PC-3 (cell line): Measurements from ENCODE around the gene PKNOX1. TPM values are rescaled to one million over a fixed set of nuclear protein-coding genes. Genes with fewer than 3 reads are reported as not detected.

Experiments
- ATAC-seq: fragments of 200-7000 bp; cut with Tn5 transposase; 2 replicates; pipeline ENCODE4 v1.9.1; 2020; ENCODE audit warnings: mild to moderate bottlenecking, moderate library complexity
- BruUV-seq: library from RNA; stranded (reverse); fragments of 400-500 nt; replicated peaks from 2 replicates; lab custom pipeline; 2021; lab: Mats Ljungman, UMichigan
- CTCF ChIA-PET: fragments of 300-600 bp; sonication (Branson Sonifier 250); formaldehyde crosslinking; loops from one replicate; lab custom pipeline; 2022; ENCODE audit warnings: antibody characterized with exemption; lab: Charles Lee
- POLR2A ChIA-PET: fragments of 300-600 bp; sonication (Branson Sonifier 250); formaldehyde crosslinking; loops from one replicate; lab custom pipeline; 2022; ENCODE audit warnings: antibody characterized with exemption; ENCODE audit not compliant: unreplicated experiment; lab: Charles Lee
- DNase-seq: peaks from one replicate; pipeline ENCODE4 v3.0.0-alpha.2; 2015
- H2AFZ ChIP-seq: fragments of 300-600 bp; sonication (generic); 2 replicates; pipeline ENCODE4 v1.6.0; 2016; ENCODE audit warnings: antibody characterized with exemption, low read length
- H3F3A ChIP-seq: fragments of 300-600 bp; sonication (generic); one replicate; pipeline ENCODE4 v1.6.0; 2017; ENCODE audit warnings: antibody characterized with exemption, low read length, control low read depth, mild to moderate bottlenecking; ENCODE audit not compliant: unreplicated experiment
- H3K27ac ChIP-seq: fragments of 300-600 bp; sonication (generic); 2 replicates; pipeline ENCODE4 v1.5.1; 2016; ENCODE audit warnings: mild to moderate bottlenecking, low read length
- H3K27me3 ChIP-seq: fragments of 300-600 bp; sonication (generic); 2 replicates; pipeline ENCODE4 v1.6.1; 2016; ENCODE audit warnings: low read length, mixed read lengths
- H3K36me3 ChIP-seq: fragments of 300-600 bp; sonication (generic); 2 replicates; pipeline ENCODE4 v1.6.1; 2016; ENCODE audit warnings: low read depth, mixed run types, low read length, mixed read lengths
- H3K4me1 ChIP-seq: fragments of 300-600 bp; sonication (generic); 2 replicates; pipeline ENCODE4 v1.5.1; 2016; ENCODE audit warnings: low read length; ENCODE audit not compliant: insufficient read depth
- H3K4me2 ChIP-seq: fragments of 300-600 bp; sonication (generic); 2 replicates; pipeline ENCODE4 v1.6.0; 2016; ENCODE audit warnings: low read length
- H3K4me3 ChIP-seq: fragments of 300-600 bp; sonication (generic); 2 replicates; pipeline ENCODE4 v1.5.1; 2016; ENCODE audit warnings: mild to moderate bottlenecking, low read length, mixed read lengths
- H3K79me2 ChIP-seq: fragments of 300-600 bp; sonication (generic); 2 replicates; pipeline ENCODE4 v1.6.1; 2017; ENCODE audit warnings: low read length, mixed read lengths
- H3K9ac ChIP-seq: fragments of 300-600 bp; sonication (generic); 2 replicates; pipeline ENCODE4 v1.6.0; 2016; ENCODE audit warnings: mild to moderate bottlenecking, low read length
- H3K9me2 ChIP-seq: fragments of 300-600 bp; sonication (generic); replicated peaks from 2 replicates; pipeline ENCODE4 v1.6.1; 2016; ENCODE audit warnings: mixed run types, low read length, mixed read lengths
- H3K9me3 ChIP-seq: fragments of 300-600 bp; sonication (generic); 2 replicates; pipeline ENCODE4 v1.6.1; 2016; ENCODE audit warnings: low read length, mixed read lengths
- H4K20me1 ChIP-seq: fragments of 300-600 bp; sonication (generic); 2 replicates; pipeline ENCODE4 v1.6.1; 2016; ENCODE audit warnings: low read length, mixed read lengths
- EZH2 ChIP-seq: fragments of 300-600 bp; sonication (generic); IDR thresholded peaks from one replicate; pipeline ENCODE4 v1.6.1; 2017; ENCODE audit warnings: antibody characterized with exemption, mild to moderate bottlenecking, low read length; ENCODE audit not compliant: unreplicated experiment
- EZH2phosphoT487 ChIP-seq: fragments of 300-600 bp; sonication (generic); IDR thresholded peaks from 2 replicates; pipeline ENCODE4 v1.6.1; 2018; ENCODE audit warnings: mild to moderate bottlenecking, antibody characterized with exemption, low read length, borderline replicate concordance
- intact Hi-C: fragments of 100-400 bp; cut with micrococcal nuclease; formaldehyde crosslinking; loops from 2 replicates; pipeline ENCODE4 v1.9.0; 2023
- total RNA-seq: library from RNA; depleted of rRNA; stranded (reverse); fragments of >200 nt; gene quantifications from 2 replicates; pipeline ENCODE4 v1.2.3, GENCODE V29; 2014
- TF ChIP-seq, protein P1 (sequence below): fragments of 300-600 bp; sonication (generic); conservative IDR thresholded peaks from 2 replicates; pipeline ENCODE4 v1.5.1; 2017; ENCODE audit warnings: antibody characterized with exemption, low read depth, mild to moderate bottlenecking, low read length

PKNOX1 gene
- total RNA-seq, 1 experiment from 2014 or later, result 19.7 TPM

GRCh38 chr21:43023175-43023574 is 48.8 kb downstream of the PKNOX1 start:
- Histone ChIP-seq H3K4me2 (no peak overlapping the region), H3K4me1 (no peaks in the 10 kb centered on the region), H3K27ac (no peak overlapping the region), H3K9me2 (no peaks in the 10 kb centered on the region), H2AFZ (no peak overlapping the region), H3F3A (no peaks in the 10 kb centered on the region), H4K20me1 (no peaks in the 10 kb centered on the region), H3K27me3 (no peaks in the 10 kb centered on the region), H3K79me2 (no peaks in the 10 kb centered on the region), H3K4me3 (no peak overlapping the region), H3K9me3 (no peaks in the 10 kb centered on the region), H3K9ac (no peak overlapping the region), H3K36me3 (peaks cover 10% of the 10 kb centered on the region; the same call in 1 of the 2 replicates)
- no TSS peak for BruUV-seq
- TF ChIP-seq EZH2phosphoT487 (no peak), EZH2 (no peak)
- TF ChIP-seq, protein P1, sequence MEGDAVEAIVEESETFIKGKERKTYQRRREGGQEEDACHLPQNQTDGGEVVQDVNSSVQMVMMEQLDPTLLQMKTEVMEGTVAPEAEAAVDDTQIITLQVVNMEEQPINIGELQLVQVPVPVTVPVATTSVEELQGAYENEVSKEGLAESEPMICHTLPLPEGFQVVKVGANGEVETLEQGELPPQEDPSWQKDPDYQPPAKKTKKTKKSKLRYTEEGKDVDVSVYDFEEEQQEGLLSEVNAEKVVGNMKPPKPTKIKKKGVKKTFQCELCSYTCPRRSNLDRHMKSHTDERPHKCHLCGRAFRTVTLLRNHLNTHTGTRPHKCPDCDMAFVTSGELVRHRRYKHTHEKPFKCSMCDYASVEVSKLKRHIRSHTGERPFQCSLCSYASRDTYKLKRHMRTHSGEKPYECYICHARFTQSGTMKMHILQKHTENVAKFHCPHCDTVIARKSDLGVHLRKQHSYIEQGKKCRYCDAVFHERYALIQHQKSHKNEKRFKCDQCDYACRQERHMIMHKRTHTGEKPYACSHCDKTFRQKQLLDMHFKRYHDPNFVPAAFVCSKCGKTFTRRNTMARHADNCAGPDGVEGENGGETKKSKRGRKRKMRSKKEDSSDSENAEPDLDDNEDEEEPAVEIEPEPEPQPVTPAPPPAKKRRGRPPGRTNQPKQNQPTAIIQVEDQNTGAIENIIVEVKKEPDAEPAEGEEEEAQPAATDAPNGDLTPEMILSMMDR, result no peak
- intact Hi-C loops, result no loop called here
- no peak for DNase-seq
- POLR2A ChIA-PET, result no interaction called here
- no peak for ATAC-seq
- CTCF ChIA-PET, result interaction anchor here (0.6 kb wide), 1 partner anchor 10 kb away, joined by 3 read pairs; no protein-coding TSS in a partner anchor

DNA sequence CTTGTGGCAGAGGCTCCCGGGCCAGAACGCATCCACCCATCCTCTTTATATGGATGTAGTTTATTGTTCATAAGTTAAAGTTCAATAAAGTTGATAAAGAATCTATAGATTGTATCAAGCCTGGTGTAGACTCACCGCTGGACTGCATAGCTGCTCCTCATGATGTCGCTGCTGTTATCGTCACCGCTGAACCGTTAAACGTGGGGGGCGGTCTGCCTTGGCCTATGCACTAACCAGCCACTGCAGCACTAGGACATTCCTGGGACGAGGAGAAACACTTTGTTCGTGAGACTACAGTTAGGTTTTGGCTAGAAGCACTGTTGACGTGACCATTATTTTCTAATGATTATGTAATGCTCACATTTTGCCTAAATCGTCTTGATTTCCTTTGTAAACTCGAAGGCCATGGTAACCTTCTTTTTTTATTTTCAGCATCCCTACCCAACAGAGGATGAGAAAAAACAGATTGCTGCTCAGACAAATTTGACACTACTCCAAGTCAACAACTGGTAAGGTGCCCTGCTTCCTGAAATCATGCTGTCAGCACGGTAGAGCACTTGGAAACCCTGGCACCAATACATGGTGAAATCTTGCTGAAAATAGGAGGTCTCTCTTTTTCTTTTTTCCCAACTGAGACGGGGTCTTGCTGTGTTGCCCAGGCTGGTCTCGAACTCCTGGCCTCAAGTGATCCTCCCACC is 50.2 kb downstream of the PKNOX1 start:
- ATAC-seq (no peak), DNase-seq (no peak)
- Histone ChIP-seq H3K79me2 (no peaks in the 10 kb centered on the region), H3K9me3 (no peaks in the 10 kb centered on the region), H3K36me3 (peaks cover 10% of the 10 kb centered on the region; the same call in 1 of the 2 replicates), H3K4me1 (no peaks in the 10 kb centered on the region), H3K27me3 (no peaks in the 10 kb centered on the region), H3K4me3 (no peak overlapping the region), H3K9ac (no peak overlapping the region), H2AFZ (no peak overlapping the region), H4K20me1 (no peaks in the 10 kb centered on the region), H3F3A (no peaks in the 10 kb centered on the region), H3K9me2 (no peaks in the 10 kb centered on the region), H3K27ac (no peak overlapping the region), H3K4me2 (no peak overlapping the region)
- POLR2A ChIA-PET, result interaction anchor here (0.8 kb wide), 1 partner anchor 52 kb away, joined by 6 read pairs; no protein-coding TSS in a partner anchor
- no TSS peak for BruUV-seq
- intact Hi-C loops, result no loop called here
- CTCF ChIA-PET, result no interaction called here
- TF ChIP-seq EZH2, result no peak
- TF ChIP-seq, protein P1, result no peak
- no peak for TF ChIP-seq EZH2phosphoT487

- peaks cover 14% of the 10 kb centered on the region; the same call in 1 of the 2 replicates for H3K36me3 ChIP-seq
- H3K79me2 ChIP-seq, result no peaks in the 10 kb centered on the region
- DNase-seq (no peak), ATAC-seq (no peak)
- H3K27ac ChIP-seq, result no peak overlapping the region
- H3K4me1 ChIP-seq, result no peaks in the 10 kb centered on the region
- H2AFZ ChIP-seq, result no peak overlapping the region
- H4K20me1 ChIP-seq, result no peaks in the 10 kb centered on the region
- no TSS peak for BruUV-seq
- no peak overlapping the region for H3K9ac ChIP-seq
- no peak overlapping the region for H3K4me2 ChIP-seq
- no peaks in the 10 kb centered on the region for H3K27me3 ChIP-seq
- intact Hi-C loops, result no loop called here
- H3K4me3 ChIP-seq, result no peak overlapping the region
- no peaks in the 10 kb centered on the region for H3K9me3 ChIP-seq
- no peaks in the 10 kb centered on the region for H3K9me2 ChIP-seq
- no peaks in the 10 kb centered on the region for H3F3A ChIP-seq
- ChIA-PET CTCF (no interaction called here), POLR2A (no interaction called here)
- TF ChIP-seq EZH2, result no peak
- TF ChIP-seq, protein P1, result no peak
- TF ChIP-seq EZH2phosphoT487, result no peak
Measured at GRCh38 chr21:43025636-43026180, 51.3 kb downstream of the PKNOX1 start.
